Activated effector memory CD4-positive, alpha-beta T cell treated with Interleukin-2 at 50 U/mL for 16 hours (primary cell): ENCODE measurements around the gene ODC1.
"Not testable (repeated sequence)": the region's sequence is repeated elsewhere in the genome, so short reads cannot be mapped to it uniquely, and the experiment has no call there.

Experiments used
- DNase-seq: peaks from one replicate; pipeline ENCODE4 v3.0.0-alpha.2; 2020

ODC1 gene

GRCh38 chr2:10447895-10448575 lies at the start of gene ODC1:
Gene ODC1, minus strand, starts transcription at chr2:10448327. Its CDS starts 3,295 bp downstream, at chr2:10445032.
- peak; percentile 95 for DNase-seq

DNA sequence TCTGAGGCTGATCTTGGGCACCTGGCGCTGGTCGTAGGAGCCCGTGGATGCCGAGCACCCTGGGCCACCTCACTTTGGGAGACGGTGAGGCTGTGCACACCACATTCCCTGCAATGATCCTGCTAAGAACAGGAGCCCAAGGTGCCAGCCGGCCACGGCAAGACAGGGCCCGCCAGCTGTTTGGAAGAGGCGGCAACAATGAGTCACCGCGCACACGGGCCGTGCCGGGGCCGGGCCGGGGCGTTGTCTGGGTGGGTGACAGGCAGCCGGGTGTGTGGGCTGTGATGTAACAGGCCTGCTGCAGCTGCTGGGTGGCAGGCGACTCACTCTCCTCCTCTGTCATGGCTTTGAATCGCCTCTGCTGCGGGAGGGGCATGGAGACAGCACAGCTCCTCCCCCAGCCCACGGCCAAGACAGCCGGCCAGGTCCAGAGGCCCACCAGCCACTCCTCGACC lies 49.7 kb upstream of the ODC1 start:
- DNase-seq, result peak; percentile 55

- DNase-seq, result no peak
These were observed 47.8 kb upstream of the ODC1 start for GRCh38 chr2:10495988-10496313.

DNA sequence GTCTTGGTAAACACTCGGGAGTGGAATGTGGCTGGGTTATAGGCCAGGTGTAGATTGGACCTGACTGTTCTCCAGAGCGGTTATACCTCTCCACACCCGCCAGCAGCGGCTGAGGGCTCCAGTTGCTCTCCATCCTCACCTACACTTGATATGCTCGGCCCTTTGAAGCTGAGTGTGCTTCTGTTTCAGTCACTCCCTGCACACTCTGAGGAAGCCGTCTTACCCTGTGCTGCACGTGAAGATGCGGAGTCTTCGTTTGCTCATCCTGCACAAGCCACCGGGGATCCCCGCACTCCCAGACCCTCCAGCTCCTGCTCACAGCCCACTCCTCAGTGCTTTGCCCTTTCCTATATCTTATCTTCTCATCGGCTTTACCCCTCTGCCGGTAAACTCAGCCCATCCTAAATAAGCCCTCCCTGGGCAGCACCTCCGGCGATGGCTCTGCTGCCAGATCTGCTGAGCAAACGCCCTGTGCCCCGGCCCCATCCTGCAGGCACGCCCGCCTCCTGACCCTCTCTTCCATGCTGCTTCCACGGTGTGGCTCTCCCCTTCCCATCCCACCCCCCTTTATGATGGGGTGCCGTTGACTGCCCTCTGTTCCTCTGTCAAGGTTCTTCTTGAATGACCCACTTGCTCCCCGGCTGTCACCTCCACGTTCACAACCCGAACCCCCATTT lies 47.3 kb upstream of the ODC1 start:
- no peak for DNase-seq

DNA sequence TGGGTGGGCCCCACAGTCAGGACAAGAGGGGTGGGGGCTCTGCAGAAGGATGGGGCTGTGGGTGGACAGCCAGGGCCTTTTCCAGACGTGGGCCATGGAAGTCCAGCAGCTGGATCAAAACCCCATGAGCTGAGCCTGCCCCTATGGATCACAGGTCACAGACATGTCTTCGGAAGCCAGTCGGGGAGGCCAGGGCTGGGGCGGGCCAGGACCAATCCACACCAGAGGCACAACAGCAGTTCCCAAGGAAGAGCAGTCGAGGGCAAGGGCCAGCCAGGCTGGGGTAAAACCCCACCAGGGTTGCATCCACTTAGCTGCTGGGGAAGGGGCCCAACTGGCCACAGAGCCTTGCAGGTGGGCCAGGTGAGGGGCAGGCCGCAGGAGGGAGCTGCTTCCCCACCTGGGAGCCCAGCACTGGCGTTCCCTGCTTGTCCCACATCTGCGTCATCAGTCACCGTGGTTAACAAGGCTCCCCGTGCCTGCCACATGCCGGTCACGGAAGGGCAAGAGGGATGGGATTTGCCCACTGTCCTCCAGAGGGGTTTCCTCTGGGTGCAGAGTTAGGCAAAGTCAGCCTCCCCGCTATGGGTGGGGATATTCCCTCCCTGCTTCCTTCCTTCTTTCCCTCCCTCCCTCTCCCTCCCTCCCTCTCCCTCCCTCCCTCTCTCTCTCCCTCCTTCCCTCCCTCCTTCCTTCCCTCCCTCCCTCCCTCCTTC lies 46.4 kb upstream of the ODC1 start:
- no peak for DNase-seq

GRCh38 chr2:10493634-10494281 lies 45.6 kb upstream of the ODC1 start:
- DNase-seq, result peak; percentile 83

GRCh38 chr2:10493075-10493633 lies 45.0 kb upstream of the ODC1 start:
- no peak for DNase-seq

GRCh38 chr2:10490806-10491291 lies 42.7 kb upstream of the ODC1 start:
- no peak for DNase-seq

GRCh38 chr2:10489842-10490555 lies 41.9 kb upstream of the ODC1 start:
- DNase-seq, result no peak

DNA sequence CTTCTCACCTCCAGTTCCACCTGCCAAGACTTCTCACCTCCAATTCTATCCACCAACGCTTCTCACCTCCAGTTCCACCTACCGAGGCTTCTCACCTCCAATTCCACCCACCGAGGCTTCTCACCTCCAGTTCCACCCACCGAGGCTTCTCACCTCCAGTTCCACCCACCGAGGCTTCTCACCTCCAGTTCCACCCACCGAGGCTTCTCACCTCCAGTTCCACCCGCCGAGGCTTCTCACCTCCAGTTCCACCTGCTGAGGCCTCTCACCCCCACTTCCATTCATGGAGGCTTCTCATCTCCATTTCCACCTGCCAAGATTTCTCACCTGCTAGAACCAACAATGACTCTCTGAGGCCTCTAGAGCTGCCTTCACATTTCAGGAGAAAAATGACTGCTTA lies 40.0 kb upstream of the ODC1 start:
- not testable (repeated sequence) for DNase-seq

DNA sequence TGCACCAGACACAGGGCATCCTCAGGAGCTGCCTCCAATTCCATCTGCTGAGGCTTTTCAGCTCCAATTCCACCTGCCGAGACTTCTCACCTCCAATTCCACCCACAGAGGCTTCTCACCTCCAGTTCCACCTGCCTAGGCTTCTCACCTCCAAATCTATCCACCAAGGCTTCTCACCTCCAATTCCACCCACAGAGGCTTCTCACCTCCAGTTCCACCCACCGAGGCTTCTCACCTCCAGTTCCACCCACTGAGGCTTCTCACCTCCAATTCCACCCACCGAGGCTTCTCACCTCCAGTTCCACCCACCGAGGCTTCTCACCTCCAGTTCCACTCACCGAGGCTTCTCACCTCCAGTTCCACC lies 39.6 kb upstream of the ODC1 start:
- DNase-seq, result not testable (repeated sequence)

GRCh38 chr2:10487081-10487740 lies 39.1 kb upstream of the ODC1 start:
- DNase-seq, result no peak

GRCh38 chr2:10486601-10487079 lies 38.5 kb upstream of the ODC1 start:
- DNase-seq, result no peak

- DNase-seq, result no peak
These were observed 38.0 kb upstream of the ODC1 start for GRCh38 chr2:10486091-10486490.

GRCh38 chr2:10482913-10483312 lies 34.8 kb upstream of the ODC1 start:
- DNase-seq, result no peak

DNA sequence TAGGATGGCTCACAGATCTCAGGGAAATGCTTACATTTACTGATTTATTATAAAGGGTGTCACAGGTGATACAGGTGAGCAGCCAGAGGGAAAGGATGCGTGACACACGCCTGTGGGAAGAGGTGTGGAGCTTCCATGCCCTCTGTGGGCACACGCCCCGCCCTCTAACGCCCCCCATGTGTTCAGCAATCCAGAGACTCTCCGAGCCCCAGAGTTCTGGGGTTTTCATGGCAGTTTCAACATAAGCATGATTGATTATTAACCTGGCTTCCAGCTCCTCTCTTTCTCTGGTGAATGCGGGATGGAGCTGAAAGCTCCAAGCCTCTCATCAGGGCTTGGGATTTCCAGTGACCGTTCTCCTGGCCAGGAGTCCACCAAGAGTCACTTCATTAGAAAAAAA lies 34.3 kb upstream of the ODC1 start:
- DNase-seq, result no peak

DNA sequence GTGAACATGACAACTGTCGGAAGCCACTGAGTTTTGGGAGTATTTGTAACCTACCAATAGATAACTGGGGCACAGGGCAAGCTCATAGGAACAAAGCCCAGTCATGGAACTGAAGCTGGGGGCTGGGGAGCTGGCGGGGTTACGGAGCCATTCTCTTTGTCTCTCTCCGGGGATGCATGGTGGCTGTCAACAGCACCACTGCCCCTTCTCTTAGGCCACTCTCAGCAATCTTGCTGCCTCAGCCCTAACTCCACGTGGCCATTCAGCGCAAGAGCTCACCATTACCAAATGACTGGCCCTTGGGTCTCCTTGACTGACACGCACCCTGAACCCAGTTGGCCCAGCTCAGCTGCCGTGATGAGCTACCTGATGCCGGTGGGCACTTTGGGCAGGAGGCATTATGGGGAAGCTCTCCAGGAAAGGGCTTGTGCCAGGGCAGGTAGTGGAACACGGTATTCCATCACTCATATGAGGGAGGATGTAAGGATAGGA lies 33.6 kb upstream of the ODC1 start:
- no peak for DNase-seq

DNA sequence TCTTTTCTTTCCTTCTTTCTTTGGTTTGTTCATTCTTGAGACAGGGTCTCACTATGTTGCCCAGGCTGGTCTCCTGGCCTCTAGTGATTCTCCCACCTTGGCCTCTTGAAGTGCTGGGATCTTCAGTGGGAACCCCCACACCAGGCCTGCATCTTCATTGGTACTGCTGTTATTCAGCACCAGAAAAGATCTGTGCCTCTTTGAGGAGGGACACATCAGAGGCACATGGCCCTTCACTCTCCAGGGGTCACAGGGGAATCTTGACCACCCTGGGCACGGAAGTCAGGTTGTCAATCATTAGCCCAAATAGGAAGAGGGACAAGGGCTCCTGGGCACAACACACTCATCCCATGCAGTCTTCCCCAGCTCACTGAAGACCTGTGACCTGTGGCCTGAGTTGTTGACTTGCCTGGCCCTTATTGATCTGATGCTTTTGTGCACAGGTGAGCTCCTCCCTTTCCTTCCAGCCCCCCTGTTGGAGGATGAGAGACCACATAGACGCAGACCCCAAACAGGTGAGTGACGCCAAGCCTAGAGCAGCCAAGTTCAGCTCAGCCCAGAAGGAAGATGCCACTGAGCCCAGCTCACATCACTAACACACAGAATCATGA lies 33.0 kb upstream of the ODC1 start:
- DNase-seq, result no peak

DNA sequence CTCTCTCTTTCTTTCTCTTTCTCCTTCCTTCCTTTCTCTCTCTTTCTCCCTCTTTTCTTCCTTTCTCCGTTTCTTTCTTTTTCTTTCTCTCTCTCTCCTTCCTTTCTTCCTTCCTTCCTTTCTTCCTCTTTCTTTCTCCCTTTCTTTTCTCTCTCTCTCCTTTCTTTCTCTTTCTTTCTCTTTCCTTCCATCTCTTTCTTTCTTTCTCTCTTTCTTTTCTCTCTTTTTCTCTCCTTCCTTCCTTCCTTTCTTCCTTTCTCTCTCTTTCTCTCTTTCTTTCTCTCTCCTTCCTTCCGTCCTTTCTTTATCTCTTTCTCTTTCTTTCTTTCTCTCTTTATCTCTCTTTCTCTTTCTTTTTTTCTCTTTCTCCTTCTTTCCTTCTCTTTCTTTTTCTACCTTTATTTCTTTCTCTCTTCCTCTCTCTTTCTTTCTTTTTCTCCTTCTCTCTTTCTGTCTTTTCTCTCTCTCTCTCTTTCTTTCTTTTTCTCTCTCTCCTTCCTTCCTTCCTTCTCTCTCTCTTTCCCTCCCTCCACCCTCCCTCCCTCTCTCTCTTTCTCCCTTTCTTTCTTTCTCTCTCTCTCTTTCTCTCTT lies 32.3 kb upstream of the ODC1 start:
- DNase-seq, result no peak

- DNase-seq, result no peak
These were observed 30.8 kb upstream of the ODC1 start for GRCh38 chr2:10478916-10479315.

DNA sequence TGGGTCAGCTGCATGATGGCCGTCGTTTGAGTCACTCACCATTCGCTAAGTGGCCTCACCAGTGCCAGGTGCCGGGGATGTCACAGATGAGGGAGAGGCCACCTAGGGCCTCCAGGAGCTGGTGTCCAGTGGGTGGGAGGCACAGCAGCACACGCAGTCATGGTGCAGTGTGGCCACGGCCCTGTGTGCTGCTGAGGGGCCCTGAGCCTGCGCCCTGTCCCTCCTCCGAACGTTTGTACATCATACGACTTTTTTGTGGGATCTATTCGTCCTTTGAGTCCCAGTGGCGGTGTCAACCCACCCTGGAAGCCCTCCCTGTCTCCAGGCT lies 30.1 kb upstream of the ODC1 start:
- DNase-seq, result no peak
